ENCODE data around the gene XXYLT1. TPM values are rescaled to one million over a fixed set of nuclear protein-coding genes. Genes with fewer than 3 reads are reported as not detected.

The XXYLT1 gene
- total and polyA plus RNA-seq, 2 donors from 2014 or later: 5.7 to 10.7 TPM

DNA sequence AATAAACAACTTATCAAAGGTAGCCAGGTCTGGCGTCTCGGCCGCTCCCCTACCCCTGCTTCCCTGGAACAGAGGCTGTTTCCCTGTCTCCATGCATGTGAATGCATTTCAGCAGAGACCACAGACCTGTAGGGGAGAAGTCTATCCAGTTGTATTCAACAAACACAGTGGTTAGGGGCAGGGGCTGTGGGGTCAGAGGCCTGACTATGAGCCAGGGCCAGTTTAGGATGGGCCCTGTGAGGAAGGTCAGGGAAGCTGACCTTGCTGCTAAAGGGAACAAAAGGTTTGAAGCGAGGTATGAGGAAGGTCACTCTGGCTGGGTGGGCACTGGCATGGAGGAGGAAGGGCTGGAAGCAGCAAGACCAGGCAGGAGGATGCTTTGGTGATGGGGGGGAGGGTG lies 184.6 kb downstream of the XXYLT1 start:
- Histone ChIP-seq H3K9ac (ENCODE audit: low read length in 3 of 3) (no peak overlapping the region), H3K36me3 (ENCODE audit: control insufficient read depth in 2 of 3, insufficient read depth in 3 of 3, low read length in 3 of 3) (no peaks in the 10 kb centered on the region), H3K9me3 (ENCODE audit: control insufficient read depth in 2 of 3, insufficient read depth in 1 of 3, low read length in 3 of 3) (no peaks in the 10 kb centered on the region), H3K4me1 (ENCODE audit: control insufficient read depth in 2 of 3, insufficient read depth in 2 of 3, low read depth in 1 of 3, low read length in 3 of 3) (peaks cover 0 to 10% (median 8%) of the 10 kb centered on the region in 3 donors), H3K27me3 (ENCODE audit: control insufficient read depth, insufficient read depth, low read length) (no peaks in the 10 kb centered on the region), H3K27ac (ENCODE audit: low read depth in 2 of 2, low read length in 2 of 2) (no peak overlapping the region), H3K4me3 (ENCODE audit: low read length in 3 of 3) (no peak overlapping the region)
- FAIRE-seq: no peak
- TF ChIP-seq, protein P1, sequence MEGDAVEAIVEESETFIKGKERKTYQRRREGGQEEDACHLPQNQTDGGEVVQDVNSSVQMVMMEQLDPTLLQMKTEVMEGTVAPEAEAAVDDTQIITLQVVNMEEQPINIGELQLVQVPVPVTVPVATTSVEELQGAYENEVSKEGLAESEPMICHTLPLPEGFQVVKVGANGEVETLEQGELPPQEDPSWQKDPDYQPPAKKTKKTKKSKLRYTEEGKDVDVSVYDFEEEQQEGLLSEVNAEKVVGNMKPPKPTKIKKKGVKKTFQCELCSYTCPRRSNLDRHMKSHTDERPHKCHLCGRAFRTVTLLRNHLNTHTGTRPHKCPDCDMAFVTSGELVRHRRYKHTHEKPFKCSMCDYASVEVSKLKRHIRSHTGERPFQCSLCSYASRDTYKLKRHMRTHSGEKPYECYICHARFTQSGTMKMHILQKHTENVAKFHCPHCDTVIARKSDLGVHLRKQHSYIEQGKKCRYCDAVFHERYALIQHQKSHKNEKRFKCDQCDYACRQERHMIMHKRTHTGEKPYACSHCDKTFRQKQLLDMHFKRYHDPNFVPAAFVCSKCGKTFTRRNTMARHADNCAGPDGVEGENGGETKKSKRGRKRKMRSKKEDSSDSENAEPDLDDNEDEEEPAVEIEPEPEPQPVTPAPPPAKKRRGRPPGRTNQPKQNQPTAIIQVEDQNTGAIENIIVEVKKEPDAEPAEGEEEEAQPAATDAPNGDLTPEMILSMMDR (IDR thresholded peaks at IDR 0.05; ENCODE audit: borderline replicate concordance, extremely low read depth, insufficient read depth): no peak
- intact Hi-C loops (cut with DNase I): no loop called here
- DNase-seq: peak in 1 of 5 donors; percentile 43

DNA sequence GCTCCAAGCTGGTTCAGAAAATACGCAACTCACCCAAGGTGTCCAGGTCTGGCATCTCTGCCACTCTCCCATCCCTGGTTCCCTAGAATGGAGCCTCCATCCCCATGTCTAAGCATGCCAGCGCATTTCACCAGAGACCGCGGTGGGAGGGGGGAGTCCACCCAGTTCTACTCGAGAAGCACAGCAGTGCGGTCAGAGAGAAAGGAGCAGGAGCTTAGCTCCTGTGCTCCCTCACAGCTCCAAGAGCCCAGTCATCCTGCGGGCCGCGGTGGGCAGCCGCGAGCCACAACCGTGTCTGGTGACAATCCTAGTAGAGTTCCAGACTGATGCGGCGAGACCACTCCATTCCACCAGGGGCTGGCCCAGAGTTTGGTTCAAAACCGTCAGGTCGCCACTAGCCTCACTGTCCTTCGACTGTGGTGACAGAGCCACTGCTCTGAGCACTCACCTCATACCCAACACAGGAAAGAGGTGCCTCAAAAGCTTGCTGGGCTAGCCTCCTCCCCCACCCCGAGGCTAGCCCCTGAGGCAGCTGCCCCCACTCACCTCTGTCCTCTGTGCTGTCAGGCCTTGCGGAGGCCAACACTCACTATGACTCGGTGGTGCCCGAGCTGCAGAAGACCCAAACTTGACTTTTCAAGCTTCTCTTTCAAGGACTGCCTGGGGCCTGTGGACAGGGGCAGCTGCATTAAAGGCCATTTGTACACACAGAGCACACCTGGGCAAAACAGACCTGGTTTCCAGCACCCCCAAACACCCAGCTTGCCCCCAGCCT lies 185.4 kb downstream of the XXYLT1 start:
- intact Hi-C loops (cut with DNase I): no loop called here
- no peaks in the 10 kb centered on the region for H3K36me3 ChIP-seq (ENCODE audit: control insufficient read depth in 2 of 3, insufficient read depth in 3 of 3, low read length in 3 of 3)
- TF ChIP-seq, protein P1 (IDR thresholded peaks at IDR 0.05; ENCODE audit: borderline replicate concordance, extremely low read depth, insufficient read depth): no peak
- H3K9ac ChIP-seq (ENCODE audit: low read length in 3 of 3): no peak overlapping the region
- FAIRE-seq (no peak), DNase-seq (peak in 1 of 5 donors; percentile 56)
- H3K4me3 ChIP-seq (ENCODE audit: low read length in 3 of 3): no peak overlapping the region
- no peaks in the 10 kb centered on the region for H3K9me3 ChIP-seq (ENCODE audit: control insufficient read depth in 2 of 3, insufficient read depth in 1 of 3, low read length in 3 of 3)
- H3K27me3 ChIP-seq (ENCODE audit: control insufficient read depth, insufficient read depth, low read length): no peaks in the 10 kb centered on the region
- H3K27ac ChIP-seq (ENCODE audit: low read depth in 2 of 2, low read length in 2 of 2): no peak overlapping the region
- H3K4me1 ChIP-seq (ENCODE audit: control insufficient read depth in 2 of 3, insufficient read depth in 2 of 3, low read depth in 1 of 3, low read length in 3 of 3): peaks cover 0 to 17% (median 16%) of the 10 kb centered on the region in 3 donors

DNA sequence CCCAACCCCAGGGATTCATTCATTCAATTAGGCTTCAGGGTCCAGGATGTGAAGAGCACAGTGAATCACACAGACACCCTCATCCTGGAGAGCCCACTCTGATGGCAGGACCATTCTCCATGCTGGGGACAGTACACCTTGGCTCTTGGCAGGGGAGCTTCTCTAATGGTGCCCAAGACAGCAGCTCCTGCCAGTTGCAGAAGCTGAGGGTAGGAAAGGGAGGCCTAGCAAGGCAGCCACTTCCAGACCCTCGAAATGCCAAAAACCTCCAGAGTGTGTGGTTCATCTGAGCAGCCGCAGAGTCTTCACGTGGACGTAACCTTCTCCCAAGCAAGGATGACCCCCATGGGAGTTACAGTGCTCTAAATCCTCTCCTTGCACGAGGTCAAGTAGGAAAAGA lies 186.2 kb downstream of the XXYLT1 start:
- TF ChIP-seq, protein P1 (IDR thresholded peaks at IDR 0.05; ENCODE audit: borderline replicate concordance, extremely low read depth, insufficient read depth): no peak
- Histone ChIP-seq H3K27me3 (ENCODE audit: control insufficient read depth, insufficient read depth, low read length) (no peaks in the 10 kb centered on the region), H3K4me1 (ENCODE audit: control insufficient read depth in 2 of 3, insufficient read depth in 2 of 3, low read depth in 1 of 3, low read length in 3 of 3) (peaks cover 0 to 21% (median 20%) of the 10 kb centered on the region in 3 donors), H3K9ac (ENCODE audit: low read length in 3 of 3) (no peak overlapping the region), H3K27ac (ENCODE audit: low read depth in 2 of 2, low read length in 2 of 2) (no peak overlapping the region), H3K9me3 (ENCODE audit: control insufficient read depth in 2 of 3, insufficient read depth in 1 of 3, low read length in 3 of 3) (no peaks in the 10 kb centered on the region), H3K36me3 (ENCODE audit: control insufficient read depth in 2 of 3, insufficient read depth in 3 of 3, low read length in 3 of 3) (no peaks in the 10 kb centered on the region), H3K4me3 (ENCODE audit: low read length in 3 of 3) (no peak overlapping the region)
- peak in 1 of 5 donors; percentile 32 for DNase-seq
- intact Hi-C loops (cut with DNase I): no loop called here
- FAIRE-seq: no peak
